Body of pancreas (tissue), 4 donors: Measurements from ENCODE around the gene MAPK6.
"Not testable (repeated sequence)": the region's sequence is repeated elsewhere in the genome, so short reads cannot be mapped to it uniquely, and the experiment has no call there.

ENCODE experiments used
- CTCF ChIP-seq, 7 experiments: fragments of 450-650 bp in 4 of 7; fragments of 200-600 bp in 3 of 7; sonication (generic) in 3 of 7; IDR thresholded peaks; one replicate each; pipeline ENCODE4 v1.5.1; 2016 to 2019; ENCODE audit warnings: antibody characterized with exemption in 7 of 7
- POLR2A ChIP-seq, 3 donors: fragments of 450-650 bp; IDR thresholded peaks; one replicate each; pipeline ENCODE4 v1.6.1; 2016; ENCODE audit warnings: antibody characterized with exemption in 3 of 3, mild to moderate bottlenecking in 2 of 3

DNA sequence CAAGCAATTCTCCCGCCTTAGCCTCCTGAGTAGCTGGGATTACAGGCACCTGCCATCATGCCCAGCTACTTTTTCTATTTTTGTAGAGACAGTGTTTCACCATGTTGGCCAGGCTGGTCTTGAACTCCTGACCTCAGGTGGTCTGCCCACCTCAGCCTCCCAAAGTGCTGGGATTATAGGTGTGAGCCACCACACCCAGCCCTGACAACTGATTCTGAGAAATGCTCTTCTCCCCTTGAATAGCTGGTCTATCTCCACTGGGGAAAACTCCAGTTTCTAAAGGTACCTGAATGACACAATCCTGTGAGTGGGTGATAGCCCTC lies 64.0 kb downstream of the MAPK6 start:
- TF ChIP-seq CTCF, POLR2A (IDR thresholded peaks at IDR 0.05): not testable (repeated sequence)
